GM03348 (cell line): ENCODE measurements around the gene GPC3.

Experiments
- DNase-seq: peaks from one replicate; pipeline ENCODE4 v3.0.0; 2012; ENCODE audit warnings: low spot score

GPC3 gene

GRCh38 chrX:133601116-133601515 lies 384.3 kb downstream of the GPC3 start:
- no peak for DNase-seq

- no peak for DNase-seq
Measured at GRCh38 chrX:133600536-133600935, 384.9 kb downstream of the GPC3 start.

GRCh38 chrX:133598601-133599335 lies 386.6 kb downstream of the GPC3 start:
- no peak for DNase-seq

GRCh38 chrX:133594156-133594555 lies 391.2 kb downstream of the GPC3 start:
- DNase-seq: no peak

- no peak for DNase-seq
Measured at GRCh38 chrX:133593531-133593930, 391.9 kb downstream of the GPC3 start.

- no peak for DNase-seq
Measured at GRCh38 chrX:133590703-133591505, 394.5 kb downstream of the GPC3 start.

- no peak for DNase-seq
Measured at GRCh38 chrX:133588827-133589226, 396.6 kb downstream of the GPC3 start.

- DNase-seq: no peak
Measured at GRCh38 chrX:133587818-133588217, 397.6 kb downstream of the GPC3 start.

- no peak for DNase-seq
Measured at GRCh38 chrX:133587071-133587470, 398.3 kb downstream of the GPC3 start.

GRCh38 chrX:133586443-133586842 lies 399.0 kb downstream of the GPC3 start:
- DNase-seq: no peak

GRCh38 chrX:133583825-133584224 lies 401.6 kb downstream of the GPC3 start:
- DNase-seq: no peak

GRCh38 chrX:133580625-133581024 lies 404.8 kb downstream of the GPC3 start:
- peak; percentile 24 for DNase-seq

GRCh38 chrX:133579631-133580030 lies 405.8 kb downstream of the GPC3 start:
- DNase-seq: no peak

GRCh38 chrX:133576876-133577275 lies 408.5 kb downstream of the GPC3 start:
- DNase-seq: no peak

GRCh38 chrX:133575501-133576136 lies 409.8 kb downstream of the GPC3 start:
- no peak for DNase-seq

- no peak for DNase-seq
Measured at GRCh38 chrX:133574716-133575115, 410.7 kb downstream of the GPC3 start.

GRCh38 chrX:133570549-133570948 lies 414.8 kb downstream of the GPC3 start:
- DNase-seq: peak; percentile 13

GRCh38 chrX:133569217-133569616 lies 416.2 kb downstream of the GPC3 start:
- no peak for DNase-seq

- DNase-seq: no peak
Measured at GRCh38 chrX:133568109-133568508, 417.3 kb downstream of the GPC3 start.

- DNase-seq: no peak
Measured at GRCh38 chrX:133566876-133567275, 418.5 kb downstream of the GPC3 start.

- DNase-seq: no peak
Measured at GRCh38 chrX:133563705-133564104, 421.7 kb downstream of the GPC3 start.

GRCh38 chrX:133561251-133561650 lies 424.1 kb downstream of the GPC3 start:
- DNase-seq: no peak

GRCh38 chrX:133559909-133560308 lies 425.5 kb downstream of the GPC3 start:
- no peak for DNase-seq
